Measurements from ENCODE around the gene MUS81. TPM values are rescaled to one million over a fixed set of nuclear protein-coding genes. Genes with fewer than 3 reads are reported as not detected.

The MUS81 gene
- total RNA-seq, 2 donors from 2014 or later = 80.6 to 94.8 TPM

Other genes with a start within 250 kb of the MUS81 start
- gene MAP3K11, start 246.2 kb upstream of the MUS81 start, total RNA-seq = 10 to 100 TPM; 57.3 to 70.1 TPM
- 10 to 100 TPM; 45.9 TPM for gene PCNX3, start 244.7 kb upstream of the MUS81 start, total RNA-seq
- 100 to 1,000 TPM; 132 to 137 TPM for gene SIPA1, start 222.3 kb upstream of the MUS81 start, total RNA-seq
- gene RELA, start 197.5 kb upstream of the MUS81 start, total RNA-seq = 100 to 1,000 TPM; 116 to 121 TPM
- 100 to 1,000 TPM in 1 of 2 donors, 10 to 100 TPM in 1; 86.4 to 105 TPM for gene KAT5, start 148.2 kb upstream of the MUS81 start, total RNA-seq
- gene RNASEH2C, start 139.6 kb upstream of the MUS81 start, total RNA-seq = 10 to 100 TPM; 35.4 to 37.1 TPM
- gene AP5B1, start 79.5 kb upstream of the MUS81 start, total RNA-seq = 10 to 100 TPM; 20.0 to 22.4 TPM
- gene OVOL1, start 73.4 kb upstream of the MUS81 start, total RNA-seq = under 1 TPM in 1 of 2 donors, not detected in 1; 0.16 TPM
- 1 to 10 TPM; 2.2 to 4.6 TPM for gene SNX32, start 26.5 kb upstream of the MUS81 start, total RNA-seq
- 100 to 1,000 TPM; 477 to 512 TPM for gene CFL1, start 2.3 kb upstream of the MUS81 start, total RNA-seq
- gene EFEMP2, start 12.4 kb downstream of the MUS81 start, total RNA-seq = 10 to 100 TPM; 22.4 to 26.0 TPM
- gene CTSW, start 19.4 kb downstream of the MUS81 start, total RNA-seq = 10 to 100 TPM; 16.8 to 27.8 TPM
- 10 to 100 TPM; 86.4 to 91.9 TPM for gene FIBP, start 28.0 kb downstream of the MUS81 start, total RNA-seq
- gene CCDC85B, start 30.2 kb downstream of the MUS81 start, total RNA-seq = 10 to 100 TPM; 35.4 to 37.5 TPM
- gene FOSL1, start 40.0 kb downstream of the MUS81 start, total RNA-seq = 10 to 100 TPM; 11.9 to 18.8 TPM
- gene C11orf68, start 58.6 kb downstream of the MUS81 start, total RNA-seq = 10 to 100 TPM; 34.7 to 36.5 TPM
- gene DRAP1, start 59.0 kb downstream of the MUS81 start, total RNA-seq = 100 to 1,000 TPM; 126 to 145 TPM
- gene TSGA10IP, start 85.0 kb downstream of the MUS81 start, total RNA-seq = not detected
- gene SART1, start 101.3 kb downstream of the MUS81 start, total RNA-seq = 10 to 100 TPM; 63.2 to 75.9 TPM
- 10 to 100 TPM; 39.1 to 40.8 TPM for gene EIF1AD, start 141.7 kb downstream of the MUS81 start, total RNA-seq
- gene BANF1, start 142.1 kb downstream of the MUS81 start, total RNA-seq = 100 to 1,000 TPM; 166 to 174 TPM
- under 1 TPM; 0.34 to 0.79 TPM for gene CST6, start 151.6 kb downstream of the MUS81 start, total RNA-seq
- under 1 TPM in 1 of 2 donors, not detected in 1; 0.49 TPM for gene CATSPER1, start 166.0 kb downstream of the MUS81 start, total RNA-seq
- gene GAL3ST3, start 188.7 kb downstream of the MUS81 start, total RNA-seq = under 1 TPM; 0.36 to 0.42 TPM
- 100 to 1,000 TPM; 222 to 223 TPM for gene SF3B2, start 191.9 kb downstream of the MUS81 start, total RNA-seq
- gene PACS1, start 209.8 kb downstream of the MUS81 start, total RNA-seq = 100 to 1,000 TPM; 104 to 114 TPM

All from activated T-cell treated with anti-CD3 and anti-CD28 coated beads, Interleukin-2, amount 50 U/mL, for 72 hours (primary cell).